PC-3 (cell line): Measurements from ENCODE around the gene R3HDM2. TPM values are rescaled to one million over a fixed set of nuclear protein-coding genes. Genes with fewer than 3 reads are reported as not detected.

Source experiments
- ATAC-seq: fragments of 200-7000 bp; cut with Tn5 transposase; 2 replicates; pipeline ENCODE4 v1.9.1; 2020; ENCODE audit warnings: mild to moderate bottlenecking, moderate library complexity
- BruUV-seq: library from RNA; stranded (reverse); fragments of 400-500 nt; replicated peaks from 2 replicates; lab custom pipeline; 2021; lab: Mats Ljungman, UMichigan
- CTCF ChIA-PET: fragments of 300-600 bp; sonication (Branson Sonifier 250); formaldehyde crosslinking; loops from one replicate; lab custom pipeline; 2022; ENCODE audit warnings: antibody characterized with exemption; lab: Charles Lee
- POLR2A ChIA-PET: fragments of 300-600 bp; sonication (Branson Sonifier 250); formaldehyde crosslinking; loops from one replicate; lab custom pipeline; 2022; ENCODE audit warnings: antibody characterized with exemption; ENCODE audit not compliant: unreplicated experiment; lab: Charles Lee
- DNase-seq: peaks from one replicate; pipeline ENCODE4 v3.0.0-alpha.2; 2015
- H2AFZ ChIP-seq: fragments of 300-600 bp; sonication (generic); 2 replicates; pipeline ENCODE4 v1.6.0; 2016; ENCODE audit warnings: antibody characterized with exemption, low read length
- H3F3A ChIP-seq: fragments of 300-600 bp; sonication (generic); one replicate; pipeline ENCODE4 v1.6.0; 2017; ENCODE audit warnings: antibody characterized with exemption, low read length, control low read depth, mild to moderate bottlenecking; ENCODE audit not compliant: unreplicated experiment
- H3K27ac ChIP-seq: fragments of 300-600 bp; sonication (generic); 2 replicates; pipeline ENCODE4 v1.5.1; 2016; ENCODE audit warnings: mild to moderate bottlenecking, low read length
- H3K27me3 ChIP-seq: fragments of 300-600 bp; sonication (generic); 2 replicates; pipeline ENCODE4 v1.6.1; 2016; ENCODE audit warnings: low read length, mixed read lengths
- H3K36me3 ChIP-seq: fragments of 300-600 bp; sonication (generic); 2 replicates; pipeline ENCODE4 v1.6.1; 2016; ENCODE audit warnings: low read depth, mixed run types, low read length, mixed read lengths
- H3K4me1 ChIP-seq: fragments of 300-600 bp; sonication (generic); 2 replicates; pipeline ENCODE4 v1.5.1; 2016; ENCODE audit warnings: low read length; ENCODE audit not compliant: insufficient read depth
- H3K4me2 ChIP-seq: fragments of 300-600 bp; sonication (generic); 2 replicates; pipeline ENCODE4 v1.6.0; 2016; ENCODE audit warnings: low read length
- H3K4me3 ChIP-seq: fragments of 300-600 bp; sonication (generic); 2 replicates; pipeline ENCODE4 v1.5.1; 2016; ENCODE audit warnings: mild to moderate bottlenecking, low read length, mixed read lengths
- H3K79me2 ChIP-seq: fragments of 300-600 bp; sonication (generic); 2 replicates; pipeline ENCODE4 v1.6.1; 2017; ENCODE audit warnings: low read length, mixed read lengths
- H3K9ac ChIP-seq: fragments of 300-600 bp; sonication (generic); 2 replicates; pipeline ENCODE4 v1.6.0; 2016; ENCODE audit warnings: mild to moderate bottlenecking, low read length
- H3K9me2 ChIP-seq: fragments of 300-600 bp; sonication (generic); replicated peaks from 2 replicates; pipeline ENCODE4 v1.6.1; 2016; ENCODE audit warnings: mixed run types, low read length, mixed read lengths
- H3K9me3 ChIP-seq: fragments of 300-600 bp; sonication (generic); 2 replicates; pipeline ENCODE4 v1.6.1; 2016; ENCODE audit warnings: low read length, mixed read lengths
- H4K20me1 ChIP-seq: fragments of 300-600 bp; sonication (generic); 2 replicates; pipeline ENCODE4 v1.6.1; 2016; ENCODE audit warnings: low read length, mixed read lengths
- EZH2 ChIP-seq: fragments of 300-600 bp; sonication (generic); IDR thresholded peaks from one replicate; pipeline ENCODE4 v1.6.1; 2017; ENCODE audit warnings: antibody characterized with exemption, mild to moderate bottlenecking, low read length; ENCODE audit not compliant: unreplicated experiment
- EZH2phosphoT487 ChIP-seq: fragments of 300-600 bp; sonication (generic); IDR thresholded peaks from 2 replicates; pipeline ENCODE4 v1.6.1; 2018; ENCODE audit warnings: mild to moderate bottlenecking, antibody characterized with exemption, low read length, borderline replicate concordance
- intact Hi-C: fragments of 100-400 bp; cut with micrococcal nuclease; formaldehyde crosslinking; loops from 2 replicates; pipeline ENCODE4 v1.9.0; 2023
- total RNA-seq: library from RNA; depleted of rRNA; stranded (reverse); fragments of >200 nt; gene quantifications from 2 replicates; pipeline ENCODE4 v1.2.3, GENCODE V29; 2014
- TF ChIP-seq, protein P1 (sequence below): fragments of 300-600 bp; sonication (generic); conservative IDR thresholded peaks from 2 replicates; pipeline ENCODE4 v1.5.1; 2017; ENCODE audit warnings: antibody characterized with exemption, low read depth, mild to moderate bottlenecking, low read length

Gene R3HDM2
- total RNA-seq, 1 experiment from 2014 or later = 14.0 TPM

DNA sequence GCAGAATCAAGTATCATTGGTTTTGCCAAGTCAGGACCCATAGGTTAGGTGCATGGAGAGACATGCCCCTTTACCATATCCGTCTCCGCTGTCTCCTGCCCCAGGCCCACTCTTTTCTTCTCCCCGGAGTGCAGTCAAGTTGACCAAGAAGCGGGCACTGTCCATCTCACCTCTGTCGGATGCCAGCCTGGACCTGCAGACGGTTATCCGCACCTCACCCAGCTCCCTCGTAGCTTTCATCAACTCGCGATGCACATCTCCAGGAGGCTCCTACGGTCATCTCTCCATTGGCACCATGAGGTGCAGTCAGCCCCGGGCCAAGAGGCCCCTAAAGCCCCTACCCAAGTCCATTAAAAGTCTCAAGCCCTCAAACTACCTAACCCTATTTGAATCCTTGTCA, 33.7 kb upstream of the R3HDM2 start:
- Histone ChIP-seq H3F3A (no peaks in the 10 kb centered on the region), H3K27me3 (peaks cover 53% of the 10 kb centered on the region), H3K27ac (no peak overlapping the region), H3K4me2 (no peak overlapping the region), H3K36me3 (no peaks in the 10 kb centered on the region), H4K20me1 (no peaks in the 10 kb centered on the region), H3K79me2 (no peaks in the 10 kb centered on the region), H3K9me2 (no peaks in the 10 kb centered on the region), H3K4me1 (peaks cover 6% of the 10 kb centered on the region; the same call in 1 of the 2 replicates), H3K4me3 (no peak overlapping the region), H2AFZ (no peak overlapping the region), H3K9ac (no peak overlapping the region), H3K9me3 (no peaks in the 10 kb centered on the region)
- no TSS peak for BruUV-seq
- intact Hi-C loops = no loop called here
- CTCF ChIA-PET = no interaction called here
- ATAC-seq = no peak
- DNase-seq = no peak
- POLR2A ChIA-PET = no interaction called here
- no peak for TF ChIP-seq EZH2phosphoT487
- TF ChIP-seq, protein P1, sequence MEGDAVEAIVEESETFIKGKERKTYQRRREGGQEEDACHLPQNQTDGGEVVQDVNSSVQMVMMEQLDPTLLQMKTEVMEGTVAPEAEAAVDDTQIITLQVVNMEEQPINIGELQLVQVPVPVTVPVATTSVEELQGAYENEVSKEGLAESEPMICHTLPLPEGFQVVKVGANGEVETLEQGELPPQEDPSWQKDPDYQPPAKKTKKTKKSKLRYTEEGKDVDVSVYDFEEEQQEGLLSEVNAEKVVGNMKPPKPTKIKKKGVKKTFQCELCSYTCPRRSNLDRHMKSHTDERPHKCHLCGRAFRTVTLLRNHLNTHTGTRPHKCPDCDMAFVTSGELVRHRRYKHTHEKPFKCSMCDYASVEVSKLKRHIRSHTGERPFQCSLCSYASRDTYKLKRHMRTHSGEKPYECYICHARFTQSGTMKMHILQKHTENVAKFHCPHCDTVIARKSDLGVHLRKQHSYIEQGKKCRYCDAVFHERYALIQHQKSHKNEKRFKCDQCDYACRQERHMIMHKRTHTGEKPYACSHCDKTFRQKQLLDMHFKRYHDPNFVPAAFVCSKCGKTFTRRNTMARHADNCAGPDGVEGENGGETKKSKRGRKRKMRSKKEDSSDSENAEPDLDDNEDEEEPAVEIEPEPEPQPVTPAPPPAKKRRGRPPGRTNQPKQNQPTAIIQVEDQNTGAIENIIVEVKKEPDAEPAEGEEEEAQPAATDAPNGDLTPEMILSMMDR = no peak

DNA sequence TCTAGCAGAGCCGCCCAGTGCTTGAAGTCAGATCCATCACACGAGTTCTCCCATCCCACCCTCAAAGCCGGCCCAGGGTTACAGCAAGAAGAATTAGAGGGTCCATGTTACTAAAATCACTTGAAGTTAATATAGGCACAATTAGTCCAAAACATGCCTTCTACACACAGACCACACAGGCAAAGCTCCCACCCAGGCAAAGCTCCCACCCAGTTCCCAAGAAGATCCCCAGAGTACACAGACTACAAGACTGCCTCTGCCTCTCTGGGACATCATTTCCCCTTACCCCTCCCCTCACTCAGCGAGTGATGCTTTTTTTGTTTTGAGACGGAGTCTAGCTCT, 32.0 kb upstream of the R3HDM2 start:
- peak overlapping the region; percentile 97 for H3K4me2 ChIP-seq
- POLR2A ChIA-PET = interaction anchor here (0.6 kb wide), 1 partner anchor 12 kb away, joined by 3 read pairs; no protein-coding TSS in a partner anchor
- CTCF ChIA-PET = no interaction called here
- DNase-seq = no peak
- intact Hi-C loops = no loop called here
- ATAC-seq = no peak
- peaks cover 11% of the 10 kb centered on the region; the same call in 1 of the 2 replicates for H3K4me1 ChIP-seq
- no TSS peak for BruUV-seq
- no peak overlapping the region for H3K9ac ChIP-seq
- H3K27me3 ChIP-seq = peaks cover 39% of the 10 kb centered on the region
- H3K9me3 ChIP-seq = no peaks in the 10 kb centered on the region
- H3K79me2 ChIP-seq = no peaks in the 10 kb centered on the region
- H3K36me3 ChIP-seq = no peaks in the 10 kb centered on the region
- H2AFZ ChIP-seq = peak overlapping the region; percentile 91; the same call in 1 of the 2 replicates
- H3K9me2 ChIP-seq = no peaks in the 10 kb centered on the region
- peak overlapping the region; percentile 64; the same call in 1 of the 2 replicates for H3K4me3 ChIP-seq
- H4K20me1 ChIP-seq = no peaks in the 10 kb centered on the region
- TF ChIP-seq EZH2 = no peak
- TF ChIP-seq EZH2phosphoT487 = no peak
- TF ChIP-seq, protein P1 = no peak
- no peaks in the 10 kb centered on the region for H3F3A ChIP-seq
- no peak overlapping the region for H3K27ac ChIP-seq

DNA sequence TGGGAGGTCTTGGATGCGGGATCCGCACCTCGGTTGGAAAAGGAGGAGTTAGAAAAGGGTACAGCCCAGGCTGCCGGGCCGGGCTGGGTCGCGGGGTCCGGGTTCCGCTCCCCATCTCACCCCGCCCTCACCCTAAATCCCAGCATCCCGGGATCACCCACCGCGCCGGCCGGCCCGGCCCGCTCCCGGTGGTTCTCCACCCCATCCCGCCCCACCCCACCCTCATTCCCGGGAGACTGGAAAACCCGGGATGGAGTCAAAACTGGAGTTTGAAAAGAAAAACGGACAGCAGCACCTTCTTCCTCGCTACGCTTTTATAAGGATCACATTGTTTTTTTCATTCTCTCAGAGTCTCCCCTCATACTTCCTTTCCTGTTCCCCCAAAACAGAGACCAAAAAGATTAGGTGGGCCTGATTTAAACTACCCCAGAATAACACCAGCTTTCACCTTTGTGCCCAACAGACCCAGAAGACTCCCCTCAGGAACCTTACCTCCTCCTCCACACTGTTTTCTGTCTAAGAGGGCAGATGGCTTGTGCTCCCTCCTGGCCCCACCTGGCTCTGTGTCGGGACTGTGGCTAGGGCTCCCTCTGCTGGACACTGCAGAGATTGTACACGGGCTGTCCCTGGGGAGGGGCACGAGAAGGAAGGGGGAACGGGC, 31.5 kb upstream of the R3HDM2 start:
- Histone ChIP-seq H3K27ac (no peak overlapping the region), H3K27me3 (peaks cover 34% of the 10 kb centered on the region)
- ATAC-seq = peak; percentile 78

More for the DNA sequence above, 31.5 kb upstream of the R3HDM2 start:
- Histone ChIP-seq H3K4me3 (peak overlapping the region; percentile 64), H3K9me3 (no peaks in the 10 kb centered on the region), H3K79me2 (no peaks in the 10 kb centered on the region), H3K4me2 (peak overlapping the region; percentile 97), H2AFZ (peak overlapping the region; percentile 91), H3K9me2 (no peaks in the 10 kb centered on the region), H3F3A (no peaks in the 10 kb centered on the region), H3K9ac (peak overlapping the region; percentile 11; the same call in 1 of the 2 replicates), H4K20me1 (no peaks in the 10 kb centered on the region), H3K36me3 (no peaks in the 10 kb centered on the region), H3K4me1 (peaks cover 11% of the 10 kb centered on the region; the same call in 1 of the 2 replicates)
- intact Hi-C loops = no loop called here
- DNase-seq = peak; percentile 92
- TF ChIP-seq EZH2phosphoT487 = no peak
- TF ChIP-seq, protein P1 = peak; percentile 96
- no peak for TF ChIP-seq EZH2
- ChIA-PET POLR2A (interaction anchor here (0.6 kb wide), 1 partner anchor 23 kb away, joined by 5 read pairs; no protein-coding TSS in a partner anchor), CTCF (interaction anchor here (0.5 kb wide), 1 partner anchor 334 kb away, joined by 3 read pairs; the partner anchor contains the start of gene LRP1)
- no TSS peak for BruUV-seq
